ENCODE results near the gene RHOA. TPM values are rescaled to one million over a fixed set of nuclear protein-coding genes. Genes with fewer than 3 reads are reported as not detected.

RHOA gene
- total and polyA plus RNA-seq, 2 of the 4 experiments (the other 2 are of a cell fraction) = 383 to 879 TPM

DNA sequence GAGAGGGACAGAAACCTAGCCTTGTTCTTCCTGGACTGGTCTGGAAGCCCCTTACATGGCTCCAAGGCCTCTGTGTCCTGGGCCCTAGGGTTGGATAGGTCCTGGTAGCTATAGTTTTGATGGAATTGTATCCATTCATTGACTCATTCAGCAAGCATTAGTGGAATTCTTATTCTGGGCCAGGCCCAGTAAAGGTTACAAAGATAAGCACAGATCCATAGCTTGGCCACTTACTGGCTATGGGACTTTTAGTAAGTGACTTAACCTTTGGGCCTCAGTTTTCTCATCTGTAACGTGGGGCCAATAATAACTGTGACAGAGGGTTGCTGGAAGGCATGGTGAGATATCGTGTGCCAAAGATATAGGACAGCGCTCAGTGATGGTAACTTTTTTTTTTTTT lies 44.7 kb upstream of the RHOA start:
- ChIA-PET CTCF (interaction anchor here (0.7 kb wide), 1 partner anchor 31 kb away, joined by 3 read pairs; no protein-coding TSS in a partner anchor), POLR2A (ENCODE audit: unreplicated experiment) (no interaction called here)
- H3K23ac ChIP-seq (ENCODE audit: low read depth, low read length) = peak overlapping the region; percentile 89
- DNase-seq = peak; percentile 31
- peaks cover 14% of the 10 kb centered on the region for H3K4me1 ChIP-seq (ENCODE audit: control insufficient read depth, insufficient read depth, low read length)
- no peaks in the 10 kb centered on the region for H3K79me1 ChIP-seq (ENCODE audit: low read depth in 1 of 2, low read length in 2 of 2)
- H3K4me3 ChIP-seq (ENCODE audit: insufficient read depth, low read depth, low read length) = no peak overlapping the region
- no peaks in the 10 kb centered on the region for H4K20me1 ChIP-seq (ENCODE audit: insufficient read depth, low read length)
- H3K4me2 ChIP-seq (ENCODE audit: low read depth, low read length) = no peak overlapping the region
- peak; percentile 50 for ATAC-seq (ENCODE audit: low read depth)
- H2BK5ac ChIP-seq (ENCODE audit: low read depth, low read length, poor library complexity, severe bottlenecking) = no peak overlapping the region
- H3K9me1 ChIP-seq (ENCODE audit: insufficient read depth, low read length) = peaks cover 18% of the 10 kb centered on the region
- WGBS, 2 experiments (ENCODE audit: extremely low coverage in 2 of 2, insufficient read length in 1 of 2) = no CpG with 5 or more reads among the region's 3 CpGs
- no peak overlapping the region for H3K56ac ChIP-seq (ENCODE audit: extremely low read depth, insufficient read depth, low read length)
- TF ChIP-seq NFE2L2 (IDR thresholded peaks at IDR 0.05; ENCODE audit: low read depth, low read length) = no peak
- TF ChIP-seq RCOR1 (IDR thresholded peaks at IDR 0.05; ENCODE audit: insufficient replicate concordance, low read length) = no peak
- TF ChIP-seq MAZ (IDR thresholded peaks at IDR 0.05; ENCODE audit: borderline replicate concordance, low read depth, low read length) = no peak
- no peak for TF ChIP-seq CEBPB (IDR thresholded peaks at IDR 0.05; ENCODE audit: low read depth, low read length)
- TF ChIP-seq CHD1 (IDR thresholded peaks at IDR 0.05; ENCODE audit: low read depth, low read length) = no peak
- TF ChIP-seq FOS (IDR thresholded peaks at IDR 0.05; ENCODE audit: low read depth, low read length) = no peak
- TF ChIP-seq, protein P1, sequence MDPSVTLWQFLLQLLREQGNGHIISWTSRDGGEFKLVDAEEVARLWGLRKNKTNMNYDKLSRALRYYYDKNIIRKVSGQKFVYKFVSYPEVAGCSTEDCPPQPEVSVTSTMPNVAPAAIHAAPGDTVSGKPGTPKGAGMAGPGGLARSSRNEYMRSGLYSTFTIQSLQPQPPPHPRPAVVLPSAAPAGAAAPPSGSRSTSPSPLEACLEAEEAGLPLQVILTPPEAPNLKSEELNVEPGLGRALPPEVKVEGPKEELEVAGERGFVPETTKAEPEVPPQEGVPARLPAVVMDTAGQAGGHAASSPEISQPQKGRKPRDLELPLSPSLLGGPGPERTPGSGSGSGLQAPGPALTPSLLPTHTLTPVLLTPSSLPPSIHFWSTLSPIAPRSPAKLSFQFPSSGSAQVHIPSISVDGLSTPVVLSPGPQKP (IDR thresholded peaks at IDR 0.05; ENCODE audit: borderline replicate concordance, low read depth, low read length) = no peak
- TF ChIP-seq MXI1 (IDR thresholded peaks at IDR 0.05; ENCODE audit: borderline replicate concordance, low read depth, low read length) = no peak
- no peak for TF ChIP-seq RFX5 (IDR thresholded peaks at IDR 0.05; ENCODE audit: low read depth, low read length)
- TF ChIP-seq BHLHE40 (IDR thresholded peaks at IDR 0.05; ENCODE audit: low read depth, low read length) = no peak
- no peak for TF ChIP-seq RAD21 (IDR thresholded peaks at IDR 0.05; ENCODE audit: low read length)
- no peaks in the 10 kb centered on the region for H3K36me3 ChIP-seq (ENCODE audit: control insufficient read depth, insufficient read depth, low read length)
- peak overlapping the region; percentile 52 for H2AK9ac ChIP-seq (replicated peaks; ENCODE audit: low read depth, low read length, poor library complexity)
- H2AK5ac ChIP-seq (ENCODE audit: low read depth, low read length) = peak overlapping the region; percentile 35; the same call in 1 of the 2 replicates
- no peak overlapping the region for H3K27ac ChIP-seq (ENCODE audit: insufficient read depth, low read length)
- no peak overlapping the region for H3K9ac ChIP-seq (ENCODE audit: low read depth, low read length)
- H2BK120ac ChIP-seq (ENCODE audit: low read depth, low read length) = peak overlapping the region; percentile 91
- peak overlapping the region; percentile 92; the same call in 1 of the 2 replicates for H3K4ac ChIP-seq (ENCODE audit: low read depth, low read length)
- peak overlapping the region; percentile 95 for H2BK20ac ChIP-seq (ENCODE audit: low read depth, low read length)
- no peak overlapping the region; the same call in 2 of the 3 replicates for H2BK15ac ChIP-seq (ENCODE audit: low read depth, low read length)
- peak overlapping the region in 1 of 2 experiments; percentile 70; a peak in 1 of 4 replicates for H4K8ac ChIP-seq (ENCODE audit: low read depth in 2 of 2, low read length in 2 of 2)
- no peak overlapping the region for H4K5ac ChIP-seq (ENCODE audit: low read depth, low read length)
- intact Hi-C loops (cut with micrococcal nuclease) (no loop called here), in situ Hi-C loops (cut with MboI; ENCODE audit: low sequenced_read_pairs) (no loop called here), dilution Hi-C loops (cut with HindIII; ENCODE audit: low sequenced_read_pairs, unreplicated experiment) (no loop called here)
- H3K18ac ChIP-seq (ENCODE audit: low read depth, low read length) = peak overlapping the region; percentile 38; the same call in 1 of the 2 replicates
- H3K27me3 ChIP-seq (ENCODE audit: control insufficient read depth, insufficient read depth, low read length) = no peaks in the 10 kb centered on the region
- peak overlapping the region; percentile 95 for H3K14ac ChIP-seq (replicated peaks; ENCODE audit: low read depth, low read length)
- peak overlapping the region; percentile 39; the same call in 1 of the 2 replicates for H4K91ac ChIP-seq (ENCODE audit: insufficient read depth, low read depth, low read length)
- peak overlapping the region; percentile 83 for H2AFZ ChIP-seq (replicated peaks; ENCODE audit: low read length, poor library complexity)
- BruUV-seq (replicated peaks) = no TSS peak
- H3K9me3 ChIP-seq (ENCODE audit: control insufficient read depth, insufficient read depth, low read length) = no peaks in the 10 kb centered on the region

Data from IMR-90 (cell line).